Stimulated activated CD4-positive, alpha-beta T cell treated with anti-CD3 and anti-CD28 coated beads, Interleukin-1b, Interleukin-23, amount 100 ng/mL, for 1 hour (primary cell): ENCODE measurements around the gene VSIG10.
A peak's percentile ranks its signal among the peaks of the same experiment; 100 is the strongest.

ENCODE experiments used
- DNase-seq, 2 donors: peaks; one replicate each; pipeline ENCODE4 v3.0.0-alpha.2; 2020; ENCODE audit warnings: low read depth in 2 of 2

The VSIG10 gene

DNA sequence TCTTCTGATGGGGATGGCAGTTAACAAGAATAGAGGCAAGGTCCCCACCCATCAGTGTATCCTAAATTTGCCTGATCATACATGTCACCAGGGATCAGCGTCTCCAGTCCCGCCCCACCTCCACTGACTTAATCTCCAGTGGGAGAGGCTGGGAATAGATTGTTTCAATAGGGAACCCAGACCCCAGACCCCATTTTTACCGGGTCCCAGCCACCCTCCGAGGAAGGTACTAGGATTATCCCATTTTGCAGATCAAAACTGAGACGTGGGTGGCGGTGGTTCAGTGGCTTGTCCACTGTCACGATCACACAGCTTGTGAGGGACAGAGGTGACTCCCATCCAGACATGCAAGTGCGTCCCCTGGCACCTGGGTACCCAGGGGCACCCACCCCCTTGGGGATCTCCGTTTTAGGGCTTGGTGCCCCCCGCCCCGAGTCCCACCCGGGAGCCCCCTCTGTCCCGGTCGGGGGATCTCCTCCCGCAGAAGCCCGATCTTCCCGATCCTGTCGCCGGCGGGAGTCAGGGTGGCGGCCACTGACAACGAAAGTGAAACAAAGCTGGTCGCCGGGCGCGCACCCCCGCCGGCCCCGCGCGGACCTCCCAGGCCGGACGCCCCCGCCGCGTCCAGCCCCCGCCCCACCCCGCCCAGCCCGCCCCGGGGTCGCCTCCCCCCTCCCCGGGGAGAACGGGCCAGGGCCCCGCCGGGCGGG lies 43.4 kb downstream of the VSIG10 start:
- DNase-seq: no peak

DNA sequence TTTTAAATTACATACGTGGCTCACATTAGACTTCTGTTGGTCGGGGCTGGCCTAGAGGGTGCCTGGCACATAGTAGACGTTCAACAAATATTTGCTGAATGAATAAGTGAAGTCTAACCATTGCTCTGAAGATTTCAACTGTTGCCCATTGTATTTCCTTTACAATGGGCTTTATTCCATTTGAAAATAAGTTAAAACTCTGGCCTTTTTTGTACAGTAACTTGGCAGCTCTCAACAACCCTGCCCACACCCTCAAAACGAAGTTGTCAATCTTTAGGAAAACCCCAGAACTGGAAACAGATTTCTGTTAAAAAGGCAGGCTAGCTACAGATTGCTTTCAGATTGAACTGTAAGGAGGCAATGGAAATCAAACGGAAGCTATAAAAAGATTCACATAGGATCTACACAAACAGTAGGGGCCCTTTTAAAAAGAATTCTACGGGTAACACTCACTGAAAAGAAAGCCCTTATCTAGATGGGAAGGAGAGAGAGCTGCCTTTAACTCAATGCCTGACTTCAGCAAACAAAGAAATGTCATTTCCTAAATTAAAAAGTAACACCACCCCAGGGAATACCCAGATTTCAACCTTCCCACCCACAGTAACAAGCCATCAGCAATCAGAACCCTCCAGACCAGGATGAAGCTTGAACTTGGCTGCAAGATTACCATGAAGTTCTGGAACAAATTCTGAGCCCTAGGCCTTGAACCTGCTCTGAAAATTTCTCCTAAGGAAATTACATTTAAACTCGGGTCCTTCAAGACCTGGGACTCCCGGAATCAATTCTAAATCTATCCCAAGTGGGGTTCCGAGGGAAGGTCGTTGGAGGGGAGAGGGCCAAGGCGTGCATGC lies 44.2 kb downstream of the VSIG10 start:
- no peak for DNase-seq

DNA sequence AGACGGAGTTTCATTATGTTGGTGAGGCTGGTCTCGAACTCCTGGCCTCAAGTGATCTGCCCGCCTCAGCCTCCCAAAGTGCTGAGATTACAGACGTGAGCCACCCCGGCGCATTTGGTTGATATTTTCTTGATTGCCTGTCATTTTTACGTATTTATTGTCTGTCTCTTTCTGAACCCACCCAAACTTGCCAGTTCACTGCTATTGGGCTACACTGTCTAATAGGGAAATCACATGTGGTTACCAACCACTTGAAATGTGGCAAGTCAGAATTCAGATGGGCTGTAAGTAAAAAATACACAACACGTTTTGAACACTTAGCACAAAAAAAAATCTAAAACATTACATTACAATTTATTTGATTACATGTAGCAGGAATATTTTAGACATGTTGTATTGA lies 44.9 kb downstream of the VSIG10 start:
- DNase-seq: no peak

DNA sequence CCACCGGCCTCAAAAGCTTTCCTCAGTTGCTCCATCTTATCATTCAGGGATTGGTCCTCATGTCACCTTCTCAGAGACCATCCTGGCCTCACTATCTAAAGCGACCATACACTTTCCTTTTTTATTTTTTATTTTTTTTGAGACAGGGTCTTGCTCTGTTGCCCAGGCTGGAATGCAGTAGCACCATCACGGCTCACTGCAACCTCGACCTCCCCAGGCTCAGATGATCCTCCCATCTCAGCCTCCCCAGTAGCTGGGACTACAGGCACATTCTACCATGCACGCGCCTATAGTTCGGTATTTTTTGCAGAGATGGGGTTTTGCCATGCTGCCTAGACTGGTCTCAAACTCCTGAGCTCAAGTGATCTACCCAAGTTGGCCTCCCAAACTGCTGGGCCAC lies 45.6 kb downstream of the VSIG10 start:
- no peak for DNase-seq

DNA sequence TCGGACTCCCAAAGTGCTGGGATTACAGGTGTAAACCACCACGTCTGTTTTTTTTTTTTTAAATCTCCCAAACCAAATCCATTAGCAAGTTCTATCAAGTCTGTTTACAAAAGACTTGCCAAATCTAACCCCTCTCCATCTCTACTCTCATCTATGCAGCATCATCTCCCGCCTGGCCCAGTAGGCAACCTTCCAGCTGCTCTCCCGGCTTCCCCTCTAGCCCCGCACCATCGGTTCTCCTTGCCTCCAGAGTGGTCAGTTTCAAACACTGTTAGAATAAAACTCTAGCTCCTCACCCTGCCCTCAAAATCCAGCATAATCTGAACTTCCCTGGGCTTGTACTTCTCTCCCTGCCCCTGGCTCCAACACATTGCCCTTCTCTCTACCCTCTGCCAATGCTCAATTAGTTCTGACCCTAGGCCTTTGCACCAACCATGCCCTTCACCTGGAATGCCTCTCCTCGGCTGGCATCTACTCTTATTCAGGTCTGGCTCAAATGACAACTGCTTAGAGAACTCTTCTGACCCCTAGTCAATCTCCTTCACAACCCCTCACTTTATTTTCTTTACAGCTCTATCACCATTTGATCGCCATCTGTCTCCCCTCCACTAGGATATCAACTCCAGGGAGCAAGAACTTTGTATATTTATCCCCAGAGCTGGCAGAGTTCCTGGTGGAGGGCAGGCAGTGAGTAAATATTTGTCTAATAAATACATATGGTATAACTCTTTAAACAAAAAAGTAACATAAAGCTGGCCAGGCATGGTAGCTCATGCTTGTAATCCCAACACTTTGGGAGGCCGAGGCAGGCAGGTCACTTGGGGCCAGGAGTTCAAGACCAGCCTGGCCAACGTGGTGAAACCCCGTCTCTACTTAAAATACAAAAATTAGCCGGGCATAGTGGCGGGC lies 47.7 kb downstream of the VSIG10 start:
- no peak for DNase-seq

DNA sequence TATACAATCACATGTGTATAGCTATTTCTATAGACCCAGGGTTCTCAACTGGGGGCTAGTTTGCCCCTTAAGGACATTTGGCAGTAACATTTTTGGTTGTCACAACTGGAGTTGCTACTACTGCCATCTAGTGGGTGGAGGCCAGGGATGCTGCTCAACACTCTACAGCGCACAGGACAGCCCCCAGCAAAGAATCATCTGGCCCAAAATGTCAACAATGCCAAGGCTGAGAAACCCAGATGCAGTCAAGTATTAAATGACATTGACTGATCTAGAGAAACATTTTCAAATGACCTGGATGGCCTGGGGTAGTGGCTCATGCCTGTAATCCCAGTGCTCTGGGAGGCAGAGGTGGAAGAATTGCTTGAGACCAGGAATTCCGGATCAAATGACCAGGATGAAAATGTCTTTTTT lies 48.7 kb downstream of the VSIG10 start:
- peak; percentile 24 to 43 for DNase-seq

DNA sequence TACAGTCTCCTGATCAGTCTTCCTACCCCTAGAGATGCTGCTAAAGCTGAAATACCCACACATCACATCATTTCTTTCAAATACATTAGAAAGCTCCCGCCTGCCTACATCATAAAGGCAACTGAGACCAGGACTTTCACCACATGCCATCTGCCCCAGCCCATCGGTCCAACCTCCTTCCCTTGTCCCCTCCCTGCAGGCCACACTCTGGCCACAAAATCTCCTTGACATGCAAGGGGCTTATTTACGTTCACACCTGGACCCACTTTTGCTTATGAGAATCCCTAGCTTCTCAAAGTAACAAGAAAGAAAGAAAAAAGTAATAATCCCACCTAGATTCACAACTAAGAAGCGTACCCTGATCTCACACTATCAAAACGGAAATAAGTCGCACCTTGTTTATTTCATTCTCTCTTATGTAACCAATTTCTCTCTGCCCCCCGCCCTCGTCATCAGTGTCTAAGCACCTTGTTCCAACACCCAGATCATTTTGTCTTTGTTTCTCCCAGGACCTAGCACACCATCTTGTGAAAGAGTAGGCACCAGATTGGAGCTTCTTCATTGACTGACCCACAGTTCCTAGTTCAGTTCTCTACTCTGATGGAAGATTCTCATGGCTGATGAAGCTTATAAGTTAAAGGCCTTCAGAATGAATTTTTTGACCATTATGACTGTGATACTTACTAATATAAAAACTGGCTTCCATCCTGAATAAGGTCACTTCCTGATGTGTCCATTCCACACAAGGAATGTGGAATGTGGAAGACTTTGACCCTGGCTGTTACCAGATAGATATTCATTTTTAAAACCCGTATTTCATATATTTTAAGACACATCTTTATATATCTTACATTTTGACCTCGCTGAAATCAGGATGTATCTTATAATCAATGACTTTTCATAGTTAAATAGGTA lies 50.5 kb downstream of the VSIG10 start:
- no peak for DNase-seq

DNA sequence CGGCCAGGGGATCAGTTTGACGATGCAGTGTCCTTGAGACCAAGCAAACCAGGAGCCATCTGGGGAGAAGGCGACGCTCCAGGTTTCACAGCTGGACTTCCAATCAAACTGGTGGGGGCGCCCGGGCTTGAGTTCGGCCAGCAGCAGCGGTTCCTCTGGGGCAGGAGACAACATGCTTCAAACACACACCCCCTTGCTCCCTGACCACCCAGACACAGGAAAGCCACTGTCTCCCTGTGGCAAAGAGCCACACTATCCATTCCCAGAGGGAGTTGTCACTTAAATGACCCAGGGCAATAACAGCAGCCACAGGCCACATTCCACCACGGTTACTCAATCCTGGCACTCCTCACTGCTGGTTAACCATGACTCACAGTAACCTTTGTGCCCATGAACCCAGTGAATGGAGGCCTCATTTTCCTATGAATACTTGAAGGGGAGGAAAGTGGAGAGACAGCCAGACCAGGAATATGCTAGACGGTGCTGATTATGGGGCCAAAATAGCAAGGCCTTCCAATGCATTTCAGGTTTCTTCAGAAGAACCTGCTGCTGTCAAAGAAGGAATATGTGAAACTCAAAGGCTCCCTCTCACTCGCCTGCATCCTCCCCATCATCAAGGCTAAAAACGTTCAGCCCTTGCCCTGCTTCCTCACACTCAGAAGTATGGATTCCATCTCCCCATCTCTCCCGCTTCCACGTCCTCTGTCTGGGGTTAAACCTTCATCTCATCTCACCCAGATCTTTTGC lies 51.3 kb downstream of the VSIG10 start:
- DNase-seq: no peak

DNA sequence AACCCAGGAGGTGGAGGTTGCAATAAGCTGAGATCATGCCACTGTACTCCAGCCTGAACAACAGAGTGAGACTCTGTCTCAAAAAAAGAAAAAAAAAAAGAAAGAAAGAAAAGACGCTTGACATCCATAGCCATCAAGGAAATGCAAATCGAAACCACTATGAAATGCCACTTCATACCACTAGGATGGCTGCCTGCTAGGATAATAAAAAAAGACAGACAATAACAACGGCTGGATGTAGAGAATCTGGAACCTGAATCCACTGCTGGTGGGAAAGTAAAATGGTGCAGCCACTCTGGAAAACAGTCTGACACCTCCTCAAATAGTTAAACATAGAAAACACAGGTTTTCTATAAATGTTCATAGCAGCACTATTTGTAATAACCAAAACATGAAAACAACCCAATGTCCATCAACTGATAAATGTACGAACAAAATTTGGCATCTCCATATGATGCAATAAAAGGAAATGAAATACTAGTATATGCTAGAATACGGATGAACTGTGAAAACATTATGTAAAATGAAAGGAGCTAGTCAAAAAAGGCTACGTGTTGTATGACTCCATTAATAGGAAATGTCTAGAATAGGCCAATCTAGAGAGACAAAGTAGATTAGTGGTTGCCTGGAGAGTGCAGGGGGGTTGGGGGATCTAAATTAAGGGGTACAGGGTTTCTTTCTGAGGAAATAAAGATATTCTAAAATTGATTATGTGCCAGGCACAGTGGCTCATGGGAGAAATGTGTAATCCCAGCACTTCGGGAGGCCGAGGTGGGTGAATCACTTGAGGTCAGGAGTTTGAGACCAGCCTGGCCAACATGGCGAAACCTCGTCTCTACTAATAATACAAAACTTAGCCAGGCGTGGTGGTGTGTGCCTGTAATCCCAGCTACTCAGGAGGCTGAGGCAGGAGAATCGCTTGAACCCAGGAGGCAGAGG lies 52.6 kb downstream of the VSIG10 start:
- no peak for DNase-seq

DNA sequence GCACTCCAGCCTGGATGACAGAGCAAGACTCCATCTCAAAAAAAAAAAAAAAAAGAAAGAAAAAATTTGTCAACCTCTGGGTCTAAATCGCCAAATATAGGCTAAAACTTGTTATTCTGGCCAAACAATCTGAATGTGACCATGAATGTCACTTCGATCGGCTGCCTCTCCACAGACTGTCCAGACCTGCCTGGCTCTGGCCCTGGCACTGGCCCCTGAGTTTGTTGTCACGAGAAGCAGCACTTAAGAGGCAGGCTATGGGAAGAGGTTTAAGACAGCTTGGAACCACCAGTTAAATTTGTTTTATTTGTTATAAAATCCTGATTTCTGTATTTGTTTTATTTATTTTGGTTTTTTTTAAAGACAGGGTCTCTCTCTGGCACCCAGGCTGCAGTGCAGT lies 57.4 kb downstream of the VSIG10 start:
- DNase-seq: no peak

DNA sequence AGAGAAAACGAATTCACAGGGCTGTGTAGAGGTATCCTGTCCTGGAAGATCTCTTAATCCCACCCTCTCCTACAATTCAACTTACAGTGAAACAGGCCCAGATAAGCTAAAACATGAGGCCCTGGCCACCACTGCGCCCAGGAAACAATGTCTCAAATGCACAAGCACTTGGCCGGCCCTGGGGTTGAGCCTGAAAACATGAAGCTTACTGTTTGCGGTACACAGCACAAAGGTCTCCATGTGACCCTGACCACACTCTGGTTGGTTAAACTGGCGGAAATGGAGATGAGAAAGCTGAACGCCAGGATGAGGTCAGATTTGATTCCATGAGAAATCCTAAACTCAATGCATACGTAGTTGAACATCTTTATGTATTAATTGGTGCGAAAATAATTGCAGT lies 59.2 kb downstream of the VSIG10 start:
- DNase-seq: no peak

DNA sequence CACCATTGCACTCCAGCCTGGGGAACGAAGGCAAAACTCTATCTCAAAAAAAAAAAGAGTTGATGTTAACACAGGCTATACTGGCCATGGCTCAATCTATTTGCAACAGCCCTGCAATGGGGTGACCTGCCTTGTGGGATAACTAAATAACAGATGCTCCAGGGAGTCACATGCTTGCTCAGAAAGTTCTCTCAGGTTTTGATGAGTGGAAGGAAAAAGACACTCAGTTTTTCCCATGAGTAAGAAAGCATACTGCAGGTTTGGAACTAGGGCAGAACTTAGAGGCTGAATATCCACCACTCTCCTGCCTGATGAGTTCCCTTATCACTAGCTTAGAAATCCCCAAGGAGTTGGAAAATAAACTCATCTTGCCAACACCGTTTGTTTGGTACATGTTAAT lies 59.7 kb downstream of the VSIG10 start:
- no peak for DNase-seq

DNA sequence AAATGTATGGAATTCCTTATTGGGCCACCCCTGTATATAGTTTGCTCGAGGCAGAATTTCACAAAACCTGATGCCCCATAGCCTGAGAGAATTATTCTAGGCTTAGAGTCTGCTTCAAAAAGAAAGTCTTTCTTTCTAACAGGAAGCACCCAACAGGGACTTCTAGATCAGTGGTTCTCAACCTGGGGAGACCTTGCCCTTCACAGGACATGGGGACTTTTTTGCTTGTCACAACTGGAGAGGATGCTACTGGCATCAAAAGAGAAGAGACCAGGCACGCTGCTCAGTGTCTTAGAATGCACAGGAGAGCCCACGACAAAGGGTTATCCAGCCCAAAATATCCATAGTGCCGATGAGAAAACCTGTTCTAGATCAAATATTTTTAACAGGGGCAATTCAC lies 61.7 kb downstream of the VSIG10 start:
- DNase-seq: no peak

DNA sequence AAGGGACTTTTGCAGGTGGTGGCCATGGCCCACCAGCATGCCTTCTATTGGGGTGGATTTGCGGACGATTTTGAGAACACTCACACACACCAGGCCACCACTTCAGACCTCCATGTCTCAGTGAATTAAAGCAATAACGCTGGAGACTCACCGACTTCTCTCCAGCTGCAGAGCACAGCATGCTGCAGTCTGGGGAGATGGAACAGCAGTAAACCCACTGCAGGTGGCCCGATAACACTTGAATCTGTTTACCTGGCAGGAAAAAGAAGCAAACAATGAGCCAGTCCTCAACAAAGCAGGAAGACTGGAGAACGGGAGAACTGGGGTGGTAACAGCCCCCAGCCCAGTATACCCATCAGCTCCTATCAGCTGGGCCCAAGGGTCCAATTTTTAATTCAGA lies 65.7 kb downstream of the VSIG10 start:
- no peak for DNase-seq

DNA sequence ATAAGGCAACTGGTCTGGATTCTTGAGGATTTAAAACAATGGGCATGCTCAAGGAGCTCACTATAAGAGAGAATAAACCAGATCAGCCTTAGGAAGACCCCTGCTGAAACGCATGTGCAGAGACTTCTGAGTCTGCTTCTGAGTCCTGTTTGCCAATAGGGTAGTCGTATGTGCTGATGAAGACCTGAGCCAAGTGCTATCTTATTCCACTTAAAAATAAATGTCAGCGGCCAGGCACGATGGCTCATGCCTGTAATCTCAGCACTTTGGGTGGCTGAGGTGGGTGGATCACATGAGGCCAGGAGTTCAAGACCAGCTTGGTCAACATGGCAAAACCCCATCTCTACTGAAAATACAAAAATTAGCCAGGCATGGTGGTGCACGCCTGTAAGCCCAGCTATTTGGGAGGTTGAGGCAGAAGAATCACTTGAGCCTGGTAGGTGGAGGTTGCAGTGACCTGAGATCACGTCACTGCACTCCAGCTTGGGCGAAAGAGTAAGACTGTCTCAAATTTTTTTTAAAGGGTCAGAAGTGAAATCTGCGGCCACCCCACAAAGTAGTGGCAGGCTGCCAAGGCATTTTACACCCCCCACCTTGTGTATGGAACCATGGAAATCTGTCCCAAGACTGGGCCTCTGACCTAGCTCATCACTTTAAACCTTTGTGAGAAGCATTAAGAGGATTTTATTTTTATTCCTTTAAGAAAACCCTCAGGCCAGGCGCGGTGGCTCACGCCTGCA lies 67.0 kb downstream of the VSIG10 start:
- DNase-seq: no peak

DNA sequence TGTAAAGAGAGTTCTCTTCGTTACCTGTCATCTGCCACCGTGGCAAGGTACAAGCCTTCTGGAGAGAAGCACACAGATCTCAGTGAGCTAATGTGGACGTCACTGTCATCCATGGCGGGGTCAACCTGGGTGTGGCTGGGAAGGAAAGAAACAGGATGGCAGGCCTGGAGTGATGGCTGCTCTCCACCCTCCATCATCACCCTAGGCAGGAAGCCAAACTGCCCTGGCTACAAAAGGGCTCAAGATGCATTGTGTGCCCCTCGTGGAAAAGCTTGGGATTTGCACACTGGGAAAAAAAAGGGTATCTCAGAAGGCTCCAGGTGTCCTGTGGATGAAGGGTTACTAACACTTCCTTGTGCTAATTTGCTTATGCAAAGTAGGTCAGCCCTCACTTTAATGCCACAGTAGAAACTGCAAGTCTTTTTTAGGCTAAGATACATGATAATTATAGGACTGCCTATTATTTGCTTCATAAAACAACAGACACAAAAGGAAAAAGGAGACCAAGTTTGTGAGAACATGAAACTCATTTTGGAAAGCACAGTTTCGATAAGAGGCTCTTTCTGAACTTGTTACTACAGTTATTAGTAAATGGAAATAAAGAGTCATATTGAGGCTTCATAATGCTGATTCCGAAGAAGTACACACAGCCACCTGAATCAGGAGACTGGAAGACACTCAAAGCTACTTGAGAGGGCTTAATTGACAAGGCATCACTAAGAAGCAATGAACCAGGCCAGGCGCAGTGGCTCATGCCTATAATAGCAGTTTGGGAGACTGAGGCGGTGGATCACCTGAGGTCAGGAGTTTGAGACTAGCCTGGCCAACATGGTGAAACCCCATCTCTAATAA lies 68.4 kb downstream of the VSIG10 start:
- DNase-seq: no peak

DNA sequence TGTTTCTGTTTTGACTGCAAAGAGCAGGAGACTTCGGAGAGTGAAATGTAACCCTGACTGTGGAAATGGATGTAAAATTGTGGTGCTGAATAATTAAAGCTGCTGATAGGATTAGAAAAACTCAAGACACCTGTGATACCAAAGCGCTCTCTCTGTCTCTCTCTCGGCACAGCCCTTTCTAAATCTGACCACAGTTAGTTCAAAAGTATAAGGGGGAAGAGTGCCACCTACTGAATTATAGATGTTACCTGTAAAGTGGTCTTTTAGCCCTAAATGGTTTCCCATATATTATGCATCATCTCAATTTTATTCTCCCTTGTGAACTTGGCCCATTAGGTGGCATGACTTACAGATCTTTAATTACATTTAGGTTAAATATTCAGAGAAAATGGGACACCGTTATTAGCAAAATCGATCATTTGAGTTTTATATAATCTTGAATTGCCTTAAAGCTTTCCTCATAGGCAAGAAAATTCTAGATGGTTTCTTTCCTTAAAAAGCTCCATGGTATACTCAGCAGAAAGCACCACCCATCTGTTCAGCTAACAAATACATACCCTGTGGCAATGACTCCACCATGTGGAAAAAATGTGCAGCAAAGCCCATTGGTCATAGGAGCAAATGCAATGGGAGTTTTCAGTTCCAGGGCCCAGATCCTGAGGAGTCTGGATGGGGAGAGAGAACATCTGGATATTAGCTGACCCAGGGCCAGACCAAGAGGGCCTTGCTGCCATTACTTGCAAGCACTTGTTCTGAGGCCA lies 69.2 kb downstream of the VSIG10 start:
- DNase-seq: no peak
